Thymus (tissue), 11 donors: Measurements from ENCODE around the gene YY1. TPM values are rescaled to one million over a fixed set of nuclear protein-coding genes. Genes with fewer than 3 reads are reported as not detected.
"Not testable (repeated sequence)": the region's sequence is repeated elsewhere in the genome, so short reads cannot be mapped to it uniquely, and the experiment has no call there.

Source experiments
- DNase-seq, 9 donors: peaks; one replicate each; pipeline ENCODE4 v3.0.0-alpha.2; 2013; ENCODE audit warnings: low spot score in 9 of 9, low read depth in 6 of 9, missing footprints in 1 of 9
- H3K27ac ChIP-seq, 2 donors: one replicate each; pipeline ENCODE4 v1.5.1; 2013; ENCODE audit warnings: control low read depth in 1 of 2, low read depth in 1 of 2, low read length in 1 of 2, mild to moderate bottlenecking in 1 of 2, moderate library complexity in 1 of 2
- H3K27me3 ChIP-seq, 2 donors: one replicate each; pipeline ENCODE4 v1.5.1; 2013; ENCODE audit warnings: low read length in 1 of 2; ENCODE audit not compliant: control insufficient read depth in 2 of 2, insufficient read depth in 1 of 2
- H3K36me3 ChIP-seq, 2 donors: one replicate each; pipeline ENCODE4 v1.5.1; 2013; ENCODE audit warnings: low read length in 1 of 2, mild to moderate bottlenecking in 1 of 2, moderate library complexity in 1 of 2; ENCODE audit not compliant: control insufficient read depth in 2 of 2, insufficient read depth in 2 of 2
- H3K4me1 ChIP-seq, 2 donors: one replicate each; pipeline ENCODE4 v1.5.1; 2013; ENCODE audit warnings: low read length in 2 of 2; ENCODE audit not compliant: control insufficient read depth in 2 of 2, insufficient read depth in 2 of 2
- H3K4me3 ChIP-seq, 2 donors: one replicate each; pipeline ENCODE4 v1.5.1; 2013; ENCODE audit warnings: low read length in 2 of 2, control low read depth in 1 of 2, mild to moderate bottlenecking in 1 of 2
- H3K9me3 ChIP-seq, 2 donors: one replicate each; pipeline ENCODE4 v1.5.1; 2013; ENCODE audit warnings: low read length in 1 of 2, mild to moderate bottlenecking in 1 of 2; ENCODE audit not compliant: control insufficient read depth in 2 of 2, insufficient read depth in 1 of 2
- WGBS: extraction: QIAGEN DNeasy Blood & Tissue Kit; methylation state at CpG from one replicate; pipeline ENCODE4 v1.1.7; 2013; 5-methylcytosine and 5-hydroxymethylcytosine counted together
- polyA plus RNA-seq: library from polyadenylated mRNA; stranded (reverse); fragments of 200-250 nt; gene quantifications from one replicate; pipeline ENCODE4 v1.2.3, GENCODE V29; 2013
- total RNA-seq: library from RNA; stranded (reverse); fragments of 120-200 nt; gene quantifications from one replicate; pipeline ENCODE4 v1.2.4, GENCODE V29; 2013
- donor health status: healthy.

Gene YY1
- total and polyA plus RNA-seq, 2 donors: 66.7 to 72.3 TPM

DNA sequence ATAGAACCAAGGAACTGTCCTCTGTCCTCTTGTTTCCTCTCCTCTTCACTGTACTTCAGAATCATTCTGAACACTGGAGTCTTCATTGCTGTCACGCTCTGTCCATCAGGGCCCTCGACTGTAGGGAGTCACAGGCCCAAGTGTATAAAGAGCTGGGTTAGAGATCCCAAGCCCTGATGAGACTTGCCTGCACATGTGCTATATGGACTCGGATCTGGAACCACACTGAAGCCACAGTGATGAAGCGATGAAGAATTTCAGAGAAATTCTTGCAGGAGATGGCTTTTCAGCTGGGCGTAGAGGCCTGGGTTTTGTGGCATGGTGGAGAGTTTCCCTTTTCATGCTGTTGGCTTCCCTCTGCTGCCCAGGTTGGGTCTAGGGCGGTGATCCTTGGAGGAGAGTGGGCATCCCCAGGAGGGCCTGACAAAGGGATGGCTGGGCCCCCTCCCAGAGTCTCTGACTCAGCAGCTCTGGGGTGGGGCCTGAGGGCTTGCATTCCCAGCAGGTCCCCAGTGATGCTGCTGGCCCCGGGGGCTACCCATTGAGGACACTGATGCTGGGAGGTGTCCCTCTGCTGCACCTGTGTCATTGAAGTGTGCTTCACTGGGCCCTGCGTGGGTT, 39.6 kb upstream of the YY1 start:
- no peak for DNase-seq
- Histone ChIP-seq H3K36me3 (no peaks in the 10 kb centered on the region), H3K9me3 (no peaks in the 10 kb centered on the region), H3K27ac (no peak overlapping the region), H3K4me3 (no peak overlapping the region), H3K27me3 (no peaks in the 10 kb centered on the region), H3K4me1 (no peaks in the 10 kb centered on the region)
- WGBS: 93% methylated on average over 8 of the region's 8 CpGs

DNA sequence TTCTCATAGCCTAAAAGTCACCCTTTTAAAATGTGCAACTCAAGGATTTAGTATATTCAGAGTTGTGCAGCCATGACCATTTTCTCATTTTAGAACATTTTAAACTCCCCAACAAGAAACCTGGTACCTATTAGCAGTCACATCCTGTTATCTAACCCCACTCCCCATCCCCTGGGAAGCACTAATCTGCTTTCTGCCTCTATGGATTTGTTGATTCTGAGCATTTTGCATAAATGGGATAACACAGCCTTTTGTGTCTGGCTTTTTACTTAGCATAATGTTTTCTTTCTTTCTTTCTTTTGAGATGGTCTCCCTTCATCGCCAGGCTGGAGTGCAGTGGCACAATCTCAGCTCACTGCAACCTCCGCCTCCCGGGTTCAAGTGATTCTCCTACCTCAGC, 38.6 kb upstream of the YY1 start:
- no peaks in the 10 kb centered on the region for H3K36me3 ChIP-seq
- H3K27me3 ChIP-seq: no peaks in the 10 kb centered on the region
- no peak overlapping the region for H3K27ac ChIP-seq
- DNase-seq: no peak
- no peak overlapping the region for H3K4me3 ChIP-seq
- H3K9me3 ChIP-seq: no peaks in the 10 kb centered on the region
- 95% methylated on average over 3 of the region's 3 CpGs for WGBS
- H3K4me1 ChIP-seq: no peaks in the 10 kb centered on the region

DNA sequence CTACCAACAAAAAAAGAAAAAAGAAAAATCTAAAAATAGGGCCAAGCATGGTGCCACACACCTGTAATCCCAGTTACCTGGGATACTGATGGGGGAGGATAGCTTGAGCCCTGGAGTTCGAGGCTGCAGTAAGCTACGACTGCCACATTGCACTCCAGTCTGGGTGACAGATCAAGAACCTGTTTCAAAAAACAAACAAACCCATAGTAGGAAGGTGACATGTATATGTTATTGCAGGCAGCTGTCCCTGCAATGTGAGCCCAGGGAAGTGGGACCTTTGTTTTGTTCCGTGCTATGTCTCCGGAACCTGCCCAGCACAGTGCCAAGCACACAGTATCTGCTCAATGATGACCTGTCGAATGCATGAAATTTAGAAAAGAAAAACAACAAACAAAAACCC, 37.2 kb upstream of the YY1 start:
- whole genome bisulfite sequencing: 98% methylated on average over 5 of the region's 5 CpGs
- Histone ChIP-seq H3K27me3 (no peaks in the 10 kb centered on the region), H3K4me3 (no peak overlapping the region), H3K4me1 (no peaks in the 10 kb centered on the region), H3K27ac (no peak overlapping the region), H3K36me3 (no peaks in the 10 kb centered on the region), H3K9me3 (no peaks in the 10 kb centered on the region)
- no peak for DNase-seq

DNA sequence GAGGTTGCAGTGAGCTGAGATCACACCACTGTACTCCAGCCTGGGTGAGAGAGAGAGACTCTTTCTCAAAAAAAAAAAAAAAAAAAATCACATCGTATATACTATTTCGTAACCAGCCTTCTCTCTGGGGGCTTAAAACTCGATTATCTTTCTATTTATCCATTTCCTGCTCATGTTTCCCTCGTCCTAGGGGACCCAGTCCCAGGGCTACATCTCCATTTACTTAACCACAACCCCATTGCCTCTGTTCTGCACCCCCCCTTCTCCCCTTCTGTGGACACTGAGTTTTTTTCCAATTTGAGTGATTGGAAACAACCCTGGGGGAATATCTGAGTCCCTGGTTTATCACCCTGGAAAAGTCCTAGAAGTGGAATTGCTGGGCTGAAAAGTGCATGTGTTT, 36.2 kb upstream of the YY1 start:
- DNase-seq: no peak
- Histone ChIP-seq H3K27me3 (no peaks in the 10 kb centered on the region), H3K9me3 (peaks cover 0 to 4% of the 10 kb centered on the region in 2 donors), H3K36me3 (no peaks in the 10 kb centered on the region), H3K4me1 (no peaks in the 10 kb centered on the region), H3K27ac (no peak overlapping the region), H3K4me3 (no peak overlapping the region)
- WGBS: 65% methylated on average over 4 of the region's 4 CpGs

DNA sequence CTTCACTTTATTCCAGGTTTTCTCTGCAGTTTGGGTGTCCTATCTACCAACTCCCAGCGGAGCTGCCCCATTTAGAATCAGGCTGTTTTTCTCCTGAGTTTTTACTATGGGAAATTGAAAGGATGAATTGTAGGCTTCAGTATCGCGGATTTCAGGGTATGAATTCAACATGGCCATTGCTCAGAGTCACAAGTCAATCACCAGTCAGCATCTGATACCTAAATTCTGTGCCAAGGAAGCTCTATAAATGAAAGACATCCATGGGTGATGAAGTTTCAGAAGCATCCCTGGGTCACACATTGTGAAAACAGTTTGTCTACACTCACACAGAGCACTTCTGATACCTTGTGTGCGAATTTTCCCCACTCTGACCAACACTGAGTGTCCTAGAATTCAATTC, 35.8 kb upstream of the YY1 start:
- no peaks in the 10 kb centered on the region for H3K36me3 ChIP-seq
- H3K27ac ChIP-seq: no peak overlapping the region
- no peak overlapping the region for H3K4me3 ChIP-seq
- 95% methylated on average over 4 of the region's 4 CpGs for WGBS
- H3K4me1 ChIP-seq: no peaks in the 10 kb centered on the region
- no peak for DNase-seq
- peaks cover 0 to 7% of the 10 kb centered on the region in 2 donors for H3K9me3 ChIP-seq
- H3K27me3 ChIP-seq: no peaks in the 10 kb centered on the region

DNA sequence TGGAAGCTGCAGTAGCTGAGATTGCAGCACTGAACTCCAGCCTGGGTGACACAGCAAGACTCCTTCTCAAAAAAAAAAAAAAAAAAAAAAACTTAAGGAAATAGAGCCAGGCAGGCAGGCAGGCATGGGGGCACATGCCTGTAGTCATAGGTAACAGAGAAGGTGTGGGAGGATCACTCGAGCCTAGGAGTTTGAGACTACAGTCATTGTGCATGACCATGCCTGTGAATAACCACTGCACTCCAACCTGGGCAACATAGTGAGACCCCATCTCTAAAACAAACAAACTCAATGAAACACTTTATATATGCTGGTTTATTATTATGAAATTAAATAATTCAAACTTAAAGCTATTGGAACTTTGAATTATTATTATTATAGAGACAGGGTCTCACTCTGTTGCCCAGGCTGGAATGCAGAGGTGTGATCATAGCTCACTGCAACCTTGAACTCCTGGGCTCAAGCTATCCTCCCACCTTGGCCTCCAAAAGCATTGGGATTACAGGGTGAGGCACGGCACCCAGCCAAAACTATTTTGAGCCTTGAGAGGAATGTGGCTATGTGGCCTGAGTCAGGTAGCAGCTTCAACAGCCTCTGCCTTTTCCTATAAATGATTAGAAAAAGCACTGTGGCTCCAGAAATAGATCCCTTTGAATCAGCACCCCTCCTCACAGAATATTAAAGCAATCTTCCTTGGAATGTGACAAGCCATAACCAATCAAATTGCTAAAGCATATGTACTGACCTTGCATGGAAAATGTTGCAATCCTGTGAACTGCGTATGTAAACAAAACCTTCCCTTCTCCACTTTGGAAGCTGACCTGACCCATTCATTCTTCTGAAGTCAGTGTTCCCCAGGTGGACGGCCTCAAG, 34.7 kb upstream of the YY1 start:
- Histone ChIP-seq H3K27ac (no peak overlapping the region), H3K9me3 (peaks cover 0 to 7% of the 10 kb centered on the region in 2 donors)
- DNase-seq: no peak

DNA sequence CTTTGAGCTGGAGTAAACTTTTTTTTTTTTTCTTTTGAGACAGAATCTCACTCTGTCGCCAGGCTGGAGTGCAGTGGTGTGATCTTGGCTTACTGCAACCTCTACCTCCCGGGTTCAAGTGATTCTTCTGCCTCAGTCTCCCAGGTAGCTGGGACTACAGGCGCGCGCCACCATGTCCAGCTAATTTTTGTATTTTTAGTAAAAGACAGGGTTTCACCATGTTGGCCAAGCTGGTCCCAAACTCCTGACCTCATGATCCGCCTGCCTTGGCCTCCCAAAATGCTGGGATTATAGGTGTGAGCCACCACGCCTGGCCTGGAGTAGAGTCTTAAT, 34.1 kb upstream of the YY1 start:
- WGBS: 97% methylated on average over 7 of the region's 7 CpGs
- H3K27ac ChIP-seq, DNase-seq, H3K27me3 ChIP-seq, H3K36me3 ChIP-seq, H3K4me3 ChIP-seq, H3K9me3 ChIP-seq, H3K4me1 ChIP-seq: not testable (repeated sequence)

More for the DNA sequence above, 34.7 kb upstream of the YY1 start:
- H3K4me3 ChIP-seq: no peak overlapping the region
- H3K36me3 ChIP-seq: no peaks in the 10 kb centered on the region
- no peaks in the 10 kb centered on the region for H3K27me3 ChIP-seq
- no peaks in the 10 kb centered on the region for H3K4me1 ChIP-seq
- 94% methylated on average over 4 of the region's 4 CpGs for WGBS

DNA sequence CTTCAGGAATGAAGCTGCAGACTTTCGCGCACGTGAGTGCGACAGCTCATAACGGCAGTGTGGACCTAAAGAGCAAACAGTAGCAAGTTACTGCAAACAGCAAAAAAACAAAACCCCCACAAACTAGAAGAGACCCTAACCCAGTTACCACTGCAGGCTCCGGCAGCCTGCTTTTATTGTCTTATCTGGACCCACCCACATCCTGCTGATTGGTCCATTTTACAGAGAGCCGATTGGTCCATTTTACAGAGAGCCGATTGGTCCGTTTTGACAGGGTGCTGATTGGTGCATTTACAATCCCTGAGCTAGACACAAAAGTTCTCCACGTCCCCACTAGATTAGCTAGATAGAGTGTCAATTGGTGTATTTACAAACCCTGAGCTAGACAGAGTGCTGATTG, 31.4 kb upstream of the YY1 start:
- H3K27me3 ChIP-seq, DNase-seq, H3K27ac ChIP-seq, H3K36me3 ChIP-seq, H3K4me1 ChIP-seq, H3K9me3 ChIP-seq, H3K4me3 ChIP-seq: not testable (repeated sequence)
- WGBS: 96% methylated on average over 10 of the region's 10 CpGs

DNA sequence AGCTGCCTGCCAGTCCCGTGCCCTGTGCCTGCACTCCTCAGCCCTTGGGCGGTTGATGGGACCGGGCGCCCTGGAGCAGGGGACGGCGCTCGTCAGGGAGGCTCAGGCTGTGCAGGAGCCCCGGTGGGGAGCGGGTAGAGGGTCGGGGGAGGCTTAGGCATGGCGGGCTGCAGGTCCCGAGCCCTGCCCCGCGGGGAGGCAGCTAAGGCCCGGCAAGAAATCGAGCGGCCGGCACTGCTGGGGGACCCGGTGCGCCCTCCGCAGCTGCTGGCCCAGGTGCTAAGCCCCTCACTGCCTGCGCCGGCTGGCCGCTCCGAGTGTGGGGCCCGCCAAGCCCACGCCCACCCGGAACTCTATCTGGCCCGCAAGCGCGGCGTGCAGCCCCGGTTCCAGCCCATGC, 30.8 kb upstream of the YY1 start:
- not testable (repeated sequence) for H3K27me3 ChIP-seq, H3K4me1 ChIP-seq, DNase-seq, H3K36me3 ChIP-seq, H3K9me3 ChIP-seq, H3K27ac ChIP-seq, H3K4me3 ChIP-seq
- WGBS: 97% methylated on average over 33 of the region's 33 CpGs
